Activated CD8-positive, alpha-beta memory T cell treated with anti-CD3 and anti-CD28 coated beads for 24 hours (primary cell): Measurements from ENCODE around the gene CDPF1.
"Not testable (repeated sequence)": the region's sequence is repeated elsewhere in the genome, so short reads cannot be mapped to it uniquely, and the experiment has no call there.

ENCODE experiments used
- DNase-seq: peaks from one replicate; pipeline ENCODE4 v3.0.0-alpha.2; 2020

CDPF1 gene

DNA sequence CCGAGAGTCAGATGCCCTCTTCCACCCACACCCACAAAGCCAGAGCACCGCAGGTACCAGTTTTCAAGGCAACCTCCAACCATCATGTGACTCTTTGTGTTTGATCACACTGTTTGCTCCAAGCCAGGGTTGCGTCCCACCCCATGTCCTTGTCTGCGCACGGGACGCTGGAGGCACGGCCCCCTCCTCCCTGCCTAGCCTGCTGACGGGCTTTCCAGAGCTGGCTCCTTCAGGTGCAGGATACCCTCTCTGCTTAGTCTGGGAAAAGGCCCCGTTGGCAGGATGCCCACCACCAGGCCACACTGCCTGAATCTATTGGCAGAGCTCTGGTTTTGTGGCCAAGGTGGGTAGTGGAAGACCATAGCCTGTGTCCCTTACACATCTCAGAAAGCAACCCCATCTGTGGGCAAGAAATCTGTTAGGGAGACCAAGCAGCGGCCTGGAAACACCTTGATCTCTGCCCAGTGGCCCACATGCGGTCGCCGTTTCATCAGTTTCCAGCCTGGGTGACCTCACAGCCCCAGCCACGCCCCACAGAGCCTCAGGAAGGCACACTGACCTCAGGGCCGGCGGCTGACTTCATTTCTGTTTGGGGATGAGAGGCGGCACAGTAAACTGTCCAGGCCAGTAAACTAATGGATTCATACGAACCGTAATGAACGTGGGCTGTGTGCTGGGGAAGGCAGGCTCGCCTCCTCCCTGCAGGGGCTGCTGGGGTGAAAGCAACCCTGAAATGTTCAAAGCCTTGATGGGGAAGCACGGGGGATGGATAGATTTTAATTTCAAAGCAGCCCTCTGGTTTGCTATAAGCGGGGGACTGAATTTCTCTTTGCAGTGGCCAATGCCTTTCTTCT is 25.8 kb downstream of the CDPF1 start:
- DNase-seq = no peak

- DNase-seq = no peak
Measured at GRCh38 chr22:46220921-46221320, 29.2 kb downstream of the CDPF1 start.

DNA sequence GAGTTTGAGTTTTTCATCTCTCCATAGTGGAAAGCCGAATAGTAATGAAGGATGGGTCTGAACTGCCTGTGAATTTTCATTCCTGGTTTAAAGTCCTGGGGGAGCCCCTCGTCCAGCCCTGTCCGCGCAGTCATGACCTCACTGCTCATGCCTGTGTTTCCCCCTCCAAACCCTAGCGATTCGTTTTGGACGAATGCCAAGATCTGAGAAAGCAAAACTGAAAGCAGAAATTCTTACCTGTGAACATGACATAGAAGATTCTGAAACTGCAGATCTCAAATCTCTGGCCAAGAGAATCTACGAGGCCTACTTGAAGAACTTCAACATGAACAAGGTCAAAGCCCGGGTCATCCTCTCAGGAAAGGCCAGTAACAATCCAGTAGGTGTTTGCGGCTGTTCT is 30.5 kb downstream of the CDPF1 start:
- DNase-seq = no peak

GRCh38 chr22:46214616-46215015 is 35.5 kb downstream of the CDPF1 start:
- DNase-seq = no peak

DNA sequence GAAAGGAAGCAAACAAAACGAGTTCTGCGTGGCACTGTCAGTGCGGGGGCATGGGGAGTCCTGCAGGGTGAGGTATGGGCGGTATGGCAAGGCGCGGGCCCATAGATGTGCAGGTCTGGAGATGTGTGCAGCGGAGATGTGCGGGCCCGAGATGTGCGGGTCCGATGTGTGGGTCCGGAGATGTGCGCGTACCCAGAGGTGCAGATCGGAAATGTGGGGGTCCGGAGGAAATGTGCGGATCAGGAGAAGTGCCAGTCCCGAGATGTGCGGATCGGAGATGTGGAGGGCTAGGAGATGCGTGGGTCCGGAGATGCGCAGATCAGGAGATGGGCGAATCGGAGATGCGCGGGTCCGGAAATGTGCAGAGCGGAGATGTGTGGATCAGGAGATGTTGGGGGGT is 35.9 kb downstream of the CDPF1 start:
- DNase-seq = no peak

- no peak for DNase-seq
Measured at GRCh38 chr22:46213052-46213451, 37.0 kb downstream of the CDPF1 start.

DNA sequence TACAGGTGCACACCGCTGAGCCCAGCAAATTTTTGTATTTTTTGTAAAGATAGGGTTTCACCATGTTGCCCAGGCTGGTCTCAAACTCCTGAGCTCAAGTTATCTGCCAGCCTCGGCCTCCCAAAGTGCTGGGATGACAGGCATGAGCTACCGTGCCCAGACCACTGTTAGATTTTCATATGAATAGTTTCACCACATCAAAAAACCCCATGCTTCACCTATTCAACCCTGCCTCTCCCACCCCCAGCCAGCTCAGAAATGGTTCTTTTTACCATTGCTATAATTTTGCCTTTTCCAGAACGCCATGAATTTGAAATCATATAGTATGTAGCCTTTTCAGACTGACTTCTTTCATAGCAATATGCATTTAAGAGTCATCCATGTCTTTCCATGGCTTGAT is 37.9 kb downstream of the CDPF1 start:
- DNase-seq = no peak

DNA sequence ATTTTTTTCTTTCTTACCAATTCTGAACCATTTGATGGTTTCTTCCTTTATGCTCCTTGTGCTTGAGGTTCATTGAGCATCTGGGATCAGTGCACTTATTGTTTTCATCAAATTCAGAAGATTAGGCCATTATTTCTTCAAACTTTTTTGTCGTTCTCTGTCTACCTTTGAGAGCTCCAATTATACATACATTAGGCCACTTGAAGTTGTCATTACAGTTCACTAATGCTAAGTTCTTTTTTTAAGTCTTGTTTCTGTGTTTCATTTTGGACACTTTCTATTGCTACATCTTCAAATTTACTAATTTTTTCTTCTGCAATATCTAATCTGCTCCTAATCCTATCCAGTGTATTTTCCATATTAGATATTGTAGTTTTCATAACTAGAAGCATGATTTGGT is 40.8 kb downstream of the CDPF1 start:
- DNase-seq = no peak

DNA sequence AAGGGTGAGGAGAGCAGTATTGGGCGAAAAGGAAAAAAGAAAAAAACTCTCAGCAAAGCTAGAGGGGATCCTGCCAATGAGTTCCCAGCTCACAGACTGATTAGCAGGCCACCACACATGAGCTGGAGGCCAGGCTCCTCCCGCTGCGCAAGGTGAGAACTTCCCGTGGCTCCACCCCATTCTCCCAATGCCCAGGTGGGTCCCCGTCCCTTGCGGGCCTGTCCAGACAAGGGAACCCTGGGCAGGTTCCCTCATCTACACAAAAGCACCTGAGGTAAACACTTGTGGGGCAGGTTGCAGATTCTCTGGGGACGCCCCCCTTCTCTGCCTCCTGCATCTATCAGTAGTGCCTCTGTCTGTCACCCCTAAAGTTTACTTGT is 46.5 kb downstream of the CDPF1 start:
- DNase-seq = no peak

DNA sequence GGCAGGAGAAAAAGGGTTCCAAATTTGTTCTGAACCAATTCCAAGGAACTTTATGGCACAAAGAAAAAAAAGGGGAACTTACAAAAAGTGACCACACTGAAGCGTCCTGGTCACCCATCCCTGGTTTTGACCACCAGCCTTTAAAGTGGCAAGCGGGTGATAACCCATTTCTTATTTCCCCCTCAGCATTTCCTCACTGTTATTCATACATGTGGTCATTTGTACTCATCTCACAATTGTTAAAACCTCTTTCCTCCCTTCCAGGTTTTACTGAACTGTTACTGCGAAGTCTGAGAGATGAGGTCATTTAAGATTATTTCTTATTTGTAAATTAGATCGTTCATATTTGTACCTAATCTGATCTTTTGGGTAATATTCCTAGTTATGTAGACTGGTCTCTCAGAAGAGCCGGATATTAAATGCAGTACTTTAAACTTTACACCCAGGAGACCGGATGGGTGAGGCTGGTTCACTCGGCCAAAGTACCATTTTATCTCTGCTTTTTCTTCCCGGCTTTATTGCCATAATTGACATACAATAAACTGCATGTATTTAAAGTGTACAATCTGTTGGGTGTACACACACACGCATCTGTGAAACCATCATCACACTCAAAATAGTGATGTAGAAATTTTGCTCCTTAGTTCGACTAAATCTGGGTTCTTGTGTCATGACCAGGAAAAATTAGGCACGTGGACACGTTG is 47.0 kb downstream of the CDPF1 start:
- DNase-seq = no peak

DNA sequence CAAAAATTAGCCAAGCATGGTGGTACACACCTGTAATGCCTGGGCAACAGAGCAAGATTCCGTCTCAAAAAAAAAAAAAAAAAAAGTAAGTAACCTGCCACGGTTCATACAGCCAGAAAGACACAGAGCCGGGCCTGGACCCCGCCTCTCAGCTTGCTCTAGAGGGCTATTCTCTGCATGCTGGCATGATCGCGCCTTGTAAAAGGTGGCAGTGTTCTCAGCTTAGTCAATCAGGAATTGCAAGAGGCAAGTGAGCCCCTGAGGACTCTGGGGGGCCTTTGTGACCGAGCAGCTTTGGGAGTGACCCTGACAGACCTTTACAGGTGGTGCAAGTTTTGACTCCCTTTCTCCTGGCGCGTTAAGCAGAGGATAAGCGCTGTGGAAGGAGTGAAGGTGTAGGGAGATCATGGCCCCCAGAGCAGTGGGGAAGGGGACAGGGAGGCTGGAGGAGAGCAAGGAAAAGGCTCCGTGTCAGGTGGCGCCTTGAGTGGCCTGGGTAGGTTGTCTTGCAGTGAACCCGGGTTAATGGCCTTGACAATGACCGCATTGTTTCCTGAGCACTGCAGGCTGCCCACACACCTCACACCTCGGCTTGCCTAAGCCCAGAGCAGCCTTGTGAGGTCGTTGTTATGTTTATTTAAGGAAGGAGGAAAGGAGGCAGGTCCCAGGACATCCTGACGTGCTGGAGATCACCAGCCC is 48.9 kb downstream of the CDPF1 start:
- DNase-seq = no peak

DNA sequence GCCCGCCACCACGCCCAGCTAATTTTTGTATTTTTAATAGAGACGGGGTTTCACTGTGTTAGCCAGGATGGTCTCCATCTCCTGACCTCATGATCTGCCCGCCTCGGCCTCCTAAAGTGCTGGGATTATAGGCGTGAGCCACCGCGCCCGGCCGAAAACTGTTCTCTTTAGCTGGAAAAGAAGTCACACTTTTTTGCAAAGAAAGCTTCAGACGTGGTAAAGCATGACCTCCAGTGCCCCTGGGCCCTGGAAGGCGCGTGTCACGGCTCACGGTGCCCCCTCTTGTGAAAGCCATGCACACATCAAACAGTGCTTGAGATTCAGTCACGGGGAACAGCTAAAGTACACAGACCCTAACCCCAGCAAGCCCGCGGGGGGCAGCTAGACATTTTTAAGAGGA is 51.3 kb downstream of the CDPF1 start:
- not testable (repeated sequence) for DNase-seq

GRCh38 chr22:46198274-46198673 is 51.8 kb downstream of the CDPF1 start:
- DNase-seq = no peak

DNA sequence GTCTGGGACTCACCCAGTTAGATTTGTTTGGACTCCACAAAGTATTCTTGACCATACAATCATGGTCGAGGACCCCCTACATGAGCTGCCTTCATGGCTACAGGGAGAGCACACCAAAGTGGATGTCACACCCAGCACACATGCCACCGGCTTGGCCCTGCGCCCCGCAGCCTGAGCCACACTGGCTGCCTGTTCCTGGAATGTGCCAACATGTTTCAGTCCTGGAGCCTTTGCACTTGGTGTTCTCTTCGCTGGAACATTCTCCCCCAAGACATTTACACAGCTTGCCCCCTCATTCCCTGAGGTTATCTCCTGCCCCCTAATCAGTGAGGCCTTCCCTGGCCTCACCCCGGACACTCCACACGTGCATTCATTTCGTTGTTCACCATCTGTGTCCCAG is 53.8 kb downstream of the CDPF1 start:
- DNase-seq = no peak

DNA sequence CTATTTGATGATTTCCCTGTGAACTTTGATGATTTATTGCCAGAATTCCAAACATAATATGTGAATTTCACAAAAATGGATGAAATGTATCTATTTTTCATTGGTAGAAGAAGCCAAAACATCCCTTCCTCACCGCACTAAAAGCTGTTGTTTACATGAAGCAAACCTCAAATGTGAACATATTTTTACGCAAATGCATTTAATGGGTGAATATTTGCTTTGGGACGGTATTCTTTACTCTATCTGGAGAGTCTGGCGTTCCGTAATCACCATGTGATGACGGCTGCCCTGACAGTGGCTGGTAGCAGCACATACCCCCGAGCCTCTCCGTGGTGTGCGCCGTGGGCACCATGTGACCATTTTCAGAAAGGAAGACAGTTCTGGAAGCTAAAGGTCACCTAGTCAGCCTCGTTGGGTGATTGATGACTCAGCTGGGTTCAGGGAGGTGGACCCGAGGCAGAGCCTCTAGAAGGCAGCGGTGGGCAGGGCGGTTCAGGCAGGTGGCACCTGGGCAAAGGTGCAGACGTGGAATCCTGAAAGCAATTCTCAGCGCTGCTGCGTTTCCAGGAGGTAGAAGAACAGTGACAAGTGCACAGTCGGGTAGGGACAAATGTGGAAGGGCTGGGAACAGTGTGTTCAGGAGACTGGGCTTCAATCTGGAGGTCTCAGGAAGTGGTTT is 54.5 kb downstream of the CDPF1 start:
- no peak for DNase-seq
